ENCODE results near the gene ANXA6. TPM values are rescaled to one million over a fixed set of nuclear protein-coding genes. Genes with fewer than 3 reads are reported as not detected.

The ANXA6 gene
- total RNA-seq, 1 donor from 2014 or later, result 27.7 TPM

DNA sequence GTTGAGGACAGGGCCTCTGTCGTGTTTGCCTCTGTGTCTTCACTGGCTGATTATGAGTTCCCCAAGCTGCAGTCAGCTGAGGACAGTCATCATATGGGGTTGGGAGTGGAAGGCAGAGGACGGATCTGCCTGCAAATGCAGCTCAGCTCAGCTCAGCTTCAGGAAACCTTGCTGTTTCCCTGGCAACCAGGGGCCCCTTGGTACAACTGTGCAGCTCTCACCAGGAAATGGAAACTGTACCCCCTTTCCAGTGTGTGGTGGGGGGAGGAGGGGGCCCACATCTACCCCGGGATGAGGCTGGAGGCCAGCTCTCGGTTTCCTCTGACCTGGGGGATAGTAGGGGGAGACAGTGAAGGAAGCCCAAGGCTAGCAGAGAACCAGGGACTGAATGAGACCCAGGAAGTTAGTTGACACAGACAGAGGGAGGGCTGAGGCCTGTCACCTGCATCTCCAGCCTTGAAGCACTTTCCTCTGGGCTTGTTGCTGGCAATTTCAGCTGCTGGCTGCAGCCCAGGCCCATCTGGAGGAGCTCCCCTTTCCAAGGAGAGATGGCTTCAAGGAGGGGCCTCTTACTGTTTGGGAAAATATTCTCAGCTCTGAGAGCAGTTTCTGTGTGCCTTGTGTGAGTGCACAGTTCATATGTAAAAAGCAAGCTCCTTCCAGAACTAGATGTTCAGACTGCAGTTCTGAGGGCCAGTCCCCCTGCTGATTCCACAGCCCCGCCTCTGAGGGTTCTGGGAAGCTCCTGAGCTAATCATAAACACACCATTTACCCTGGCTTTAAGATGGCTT is 6.9 kb downstream of the ANXA6 start:
- TF ChIP-seq, protein P1, sequence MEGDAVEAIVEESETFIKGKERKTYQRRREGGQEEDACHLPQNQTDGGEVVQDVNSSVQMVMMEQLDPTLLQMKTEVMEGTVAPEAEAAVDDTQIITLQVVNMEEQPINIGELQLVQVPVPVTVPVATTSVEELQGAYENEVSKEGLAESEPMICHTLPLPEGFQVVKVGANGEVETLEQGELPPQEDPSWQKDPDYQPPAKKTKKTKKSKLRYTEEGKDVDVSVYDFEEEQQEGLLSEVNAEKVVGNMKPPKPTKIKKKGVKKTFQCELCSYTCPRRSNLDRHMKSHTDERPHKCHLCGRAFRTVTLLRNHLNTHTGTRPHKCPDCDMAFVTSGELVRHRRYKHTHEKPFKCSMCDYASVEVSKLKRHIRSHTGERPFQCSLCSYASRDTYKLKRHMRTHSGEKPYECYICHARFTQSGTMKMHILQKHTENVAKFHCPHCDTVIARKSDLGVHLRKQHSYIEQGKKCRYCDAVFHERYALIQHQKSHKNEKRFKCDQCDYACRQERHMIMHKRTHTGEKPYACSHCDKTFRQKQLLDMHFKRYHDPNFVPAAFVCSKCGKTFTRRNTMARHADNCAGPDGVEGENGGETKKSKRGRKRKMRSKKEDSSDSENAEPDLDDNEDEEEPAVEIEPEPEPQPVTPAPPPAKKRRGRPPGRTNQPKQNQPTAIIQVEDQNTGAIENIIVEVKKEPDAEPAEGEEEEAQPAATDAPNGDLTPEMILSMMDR (IDR thresholded peaks at IDR 0.05; ENCODE audit: unreplicated experiment), result no peak
- DNase-seq (ENCODE audit: low spot score, unreplicated experiment), result no peak
- peak overlapping the region; percentile 77 for H3K27ac Mint-ChIP-seq
- no peaks in the 10 kb centered on the region for H3K27me3 Mint-ChIP-seq
- H3K9me3 Mint-ChIP-seq (ENCODE audit: low read depth), result no peaks in the 10 kb centered on the region
- peaks cover 14% of the 10 kb centered on the region for H3K4me1 Mint-ChIP-seq (ENCODE audit: low read depth)
- no peaks in the 10 kb centered on the region for H3K36me3 Mint-ChIP-seq (ENCODE audit: insufficient read depth)
- H3K4me3 Mint-ChIP-seq (ENCODE audit: low read depth), result no peak overlapping the region

DNA sequence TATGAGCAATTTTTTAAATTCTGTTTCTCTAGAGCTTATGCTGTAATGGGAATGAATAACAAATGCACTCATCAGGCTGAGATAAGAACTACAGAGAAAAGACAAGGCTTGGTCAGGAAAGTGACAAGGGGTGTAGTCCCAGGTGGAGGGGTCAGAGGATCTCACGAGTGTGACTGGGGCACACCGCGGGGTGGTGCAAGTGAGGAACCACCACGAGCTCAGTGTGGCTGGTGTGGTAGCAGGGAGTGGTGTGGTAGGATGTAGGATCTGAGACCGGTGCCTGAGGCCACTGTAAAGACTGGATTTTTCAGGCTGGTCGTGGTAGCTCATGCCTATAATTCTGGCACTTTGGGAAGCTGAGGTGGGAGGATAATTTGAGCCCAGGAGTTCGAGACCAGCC is 9.0 kb downstream of the ANXA6 start:
- DNase-seq (ENCODE audit: low spot score, unreplicated experiment), result no peak
- H3K9me3 Mint-ChIP-seq (ENCODE audit: low read depth), result no peaks in the 10 kb centered on the region
- H3K36me3 Mint-ChIP-seq (ENCODE audit: insufficient read depth), result no peaks in the 10 kb centered on the region
- peaks cover 13% of the 10 kb centered on the region for H3K4me1 Mint-ChIP-seq (ENCODE audit: low read depth)
- no peak overlapping the region for H3K4me3 Mint-ChIP-seq (ENCODE audit: low read depth)
- no peaks in the 10 kb centered on the region for H3K27me3 Mint-ChIP-seq
- no peak overlapping the region for H3K27ac Mint-ChIP-seq
- TF ChIP-seq, protein P1 (IDR thresholded peaks at IDR 0.05; ENCODE audit: unreplicated experiment), result no peak

DNA sequence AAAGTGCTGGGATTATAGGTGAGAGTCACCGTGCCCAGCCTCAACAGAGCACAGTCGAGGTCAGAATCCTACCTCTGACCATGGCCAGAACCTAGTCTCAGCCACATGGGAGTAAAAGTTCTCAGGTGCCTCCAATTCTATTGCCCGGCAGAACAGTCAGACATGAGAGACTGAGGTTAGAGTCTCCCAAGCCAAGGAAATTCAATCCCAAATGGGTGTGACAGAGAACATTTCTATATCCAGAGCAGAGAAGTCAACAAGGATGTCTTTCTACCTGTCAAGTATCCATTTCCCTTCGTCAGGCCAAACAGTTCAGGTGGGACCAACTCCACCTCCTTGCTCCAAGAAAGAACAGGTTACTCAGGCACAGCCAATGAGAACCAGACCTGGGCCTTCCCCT is 10.5 kb downstream of the ANXA6 start:
- H3K4me1 Mint-ChIP-seq (ENCODE audit: low read depth), result peaks cover 12% of the 10 kb centered on the region
- no peak overlapping the region for H3K27ac Mint-ChIP-seq
- TF ChIP-seq, protein P1 (IDR thresholded peaks at IDR 0.05; ENCODE audit: unreplicated experiment), result no peak
- H3K27me3 Mint-ChIP-seq, result no peaks in the 10 kb centered on the region
- no peaks in the 10 kb centered on the region for H3K36me3 Mint-ChIP-seq (ENCODE audit: insufficient read depth)
- no peak overlapping the region for H3K4me3 Mint-ChIP-seq (ENCODE audit: low read depth)
- no peak for DNase-seq (ENCODE audit: low spot score, unreplicated experiment)
- no peaks in the 10 kb centered on the region for H3K9me3 Mint-ChIP-seq (ENCODE audit: low read depth)

GRCh38 chr5:151146061-151146460 is 11.5 kb downstream of the ANXA6 start:
- no peaks in the 10 kb centered on the region for H3K36me3 Mint-ChIP-seq (ENCODE audit: insufficient read depth)
- no peak overlapping the region for H3K4me3 Mint-ChIP-seq (ENCODE audit: low read depth)
- no peaks in the 10 kb centered on the region for H3K27me3 Mint-ChIP-seq
- TF ChIP-seq, protein P1 (IDR thresholded peaks at IDR 0.05; ENCODE audit: unreplicated experiment), result no peak
- peaks cover 11% of the 10 kb centered on the region for H3K4me1 Mint-ChIP-seq (ENCODE audit: low read depth)
- H3K27ac Mint-ChIP-seq, result no peak overlapping the region
- no peak for DNase-seq (ENCODE audit: low spot score, unreplicated experiment)
- H3K9me3 Mint-ChIP-seq (ENCODE audit: low read depth), result no peaks in the 10 kb centered on the region

DNA sequence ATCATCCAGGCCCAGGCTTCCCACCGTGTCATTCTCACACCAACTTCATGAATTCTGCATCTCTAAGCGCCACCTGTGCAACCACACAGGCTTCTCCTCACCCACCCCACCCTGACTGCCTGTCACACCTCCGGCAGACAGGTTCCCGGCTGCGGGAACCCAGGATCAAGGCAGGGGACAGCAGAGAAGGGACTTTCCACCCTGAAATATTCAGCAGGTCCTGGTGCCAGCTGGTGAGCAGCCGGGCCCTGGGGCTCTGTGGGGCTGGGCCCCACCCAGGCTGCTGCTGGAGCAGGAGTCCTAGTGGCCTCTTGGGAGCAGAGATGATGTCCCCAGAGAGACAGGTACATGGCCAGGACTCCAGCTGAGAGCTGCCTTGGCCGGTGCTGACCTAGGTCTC is 12.7 kb downstream of the ANXA6 start:
- no peak overlapping the region for H3K4me3 Mint-ChIP-seq (ENCODE audit: low read depth)
- H3K4me1 Mint-ChIP-seq (ENCODE audit: low read depth), result peaks cover 1% of the 10 kb centered on the region
- H3K9me3 Mint-ChIP-seq (ENCODE audit: low read depth), result no peaks in the 10 kb centered on the region

More for the DNA sequence above, 12.7 kb downstream of the ANXA6 start:
- Mint-ChIP-seq H3K27ac (no peak overlapping the region), H3K36me3 (ENCODE audit: insufficient read depth) (no peaks in the 10 kb centered on the region), H3K27me3 (no peaks in the 10 kb centered on the region)
- TF ChIP-seq, protein P1 (IDR thresholded peaks at IDR 0.05; ENCODE audit: unreplicated experiment), result no peak
- DNase-seq (ENCODE audit: low spot score, unreplicated experiment), result no peak
